GM18868 (cell line): ENCODE measurements around the gene RABGAP1L.
"Not testable (repeated sequence)": the region's sequence is repeated elsewhere in the genome, so short reads cannot be mapped to it uniquely, and the experiment has no call there.

Experiments
- ATAC-seq: cut with Tn5 transposase; IDR thresholded peaks from one replicate; pipeline ENCODE4 v1.9.1; 2021; ENCODE audit warnings: mild to moderate bottlenecking, moderate library complexity; ENCODE audit not compliant: unreplicated experiment

Gene RABGAP1L

GRCh38 chr1:174358344-174358743 lies 199.0 kb downstream of the RABGAP1L start:
- no peak for ATAC-seq

- ATAC-seq = no peak
These were observed 199.6 kb downstream of the RABGAP1L start for GRCh38 chr1:174358786-174359453.

- no peak for ATAC-seq
These were observed 200.1 kb downstream of the RABGAP1L start for GRCh38 chr1:174359454-174359805.

GRCh38 chr1:174364996-174365736 lies 205.8 kb downstream of the RABGAP1L start:
- ATAC-seq = no peak

GRCh38 chr1:174366946-174367345 lies 207.6 kb downstream of the RABGAP1L start:
- no peak for ATAC-seq

- ATAC-seq = no peak
These were observed 208.6 kb downstream of the RABGAP1L start for GRCh38 chr1:174367892-174368291.

GRCh38 chr1:174376030-174376429 lies 216.7 kb downstream of the RABGAP1L start:
- ATAC-seq = no peak

- no peak for ATAC-seq
These were observed 232.4 kb downstream of the RABGAP1L start for GRCh38 chr1:174391716-174392115.

- ATAC-seq = no peak
These were observed 234.6 kb downstream of the RABGAP1L start for GRCh38 chr1:174393885-174394284.

- no peak for ATAC-seq
These were observed 237.9 kb downstream of the RABGAP1L start for GRCh38 chr1:174397261-174397660.

GRCh38 chr1:174398246-174398645 lies 238.9 kb downstream of the RABGAP1L start:
- no peak for ATAC-seq

GRCh38 chr1:174399211-174399610 lies 239.9 kb downstream of the RABGAP1L start:
- no peak for ATAC-seq

- ATAC-seq = no peak
These were observed 241.8 kb downstream of the RABGAP1L start for GRCh38 chr1:174401075-174401474.

- no peak for ATAC-seq
These were observed 245.9 kb downstream of the RABGAP1L start for GRCh38 chr1:174405219-174405618.

GRCh38 chr1:174406421-174406820 lies 247.1 kb downstream of the RABGAP1L start:
- no peak for ATAC-seq

GRCh38 chr1:174407665-174408064 lies 248.3 kb downstream of the RABGAP1L start:
- ATAC-seq = no peak

GRCh38 chr1:174408146-174408545 lies 248.8 kb downstream of the RABGAP1L start:
- ATAC-seq = no peak

GRCh38 chr1:174409801-174410200 lies 250.5 kb downstream of the RABGAP1L start:
- ATAC-seq = not testable (repeated sequence)

GRCh38 chr1:174413632-174414031 lies 254.3 kb downstream of the RABGAP1L start:
- ATAC-seq = no peak

GRCh38 chr1:174414203-174414602 lies 254.9 kb downstream of the RABGAP1L start:
- no peak for ATAC-seq

- no peak for ATAC-seq
These were observed 256.2 kb downstream of the RABGAP1L start for GRCh38 chr1:174415506-174415905.

- no peak for ATAC-seq
These were observed 258.6 kb downstream of the RABGAP1L start for GRCh38 chr1:174417921-174418320.

- ATAC-seq = no peak
These were observed 265.8 kb downstream of the RABGAP1L start for GRCh38 chr1:174425121-174425520.
